Pulmonary artery endothelial cell (primary cell): ENCODE data around the gene SOX13. TPM values are rescaled to one million over a fixed set of nuclear protein-coding genes. Genes with fewer than 3 reads are reported as not detected.

Source experiments
- DNase-seq: peaks from one replicate; pipeline ENCODE4 v3.0.0-alpha.2; 2011; ENCODE audit warnings: low read depth, low spot score
- total RNA-seq: library from RNA; depleted of rRNA; stranded (reverse); fragments of >200 nt; gene quantifications from 2 replicates; pipeline ENCODE4 v1.2.3, GENCODE V29; 2014

SOX13 gene
- total RNA-seq, 1 donor from 2014 or later: 9.1 TPM

DNA sequence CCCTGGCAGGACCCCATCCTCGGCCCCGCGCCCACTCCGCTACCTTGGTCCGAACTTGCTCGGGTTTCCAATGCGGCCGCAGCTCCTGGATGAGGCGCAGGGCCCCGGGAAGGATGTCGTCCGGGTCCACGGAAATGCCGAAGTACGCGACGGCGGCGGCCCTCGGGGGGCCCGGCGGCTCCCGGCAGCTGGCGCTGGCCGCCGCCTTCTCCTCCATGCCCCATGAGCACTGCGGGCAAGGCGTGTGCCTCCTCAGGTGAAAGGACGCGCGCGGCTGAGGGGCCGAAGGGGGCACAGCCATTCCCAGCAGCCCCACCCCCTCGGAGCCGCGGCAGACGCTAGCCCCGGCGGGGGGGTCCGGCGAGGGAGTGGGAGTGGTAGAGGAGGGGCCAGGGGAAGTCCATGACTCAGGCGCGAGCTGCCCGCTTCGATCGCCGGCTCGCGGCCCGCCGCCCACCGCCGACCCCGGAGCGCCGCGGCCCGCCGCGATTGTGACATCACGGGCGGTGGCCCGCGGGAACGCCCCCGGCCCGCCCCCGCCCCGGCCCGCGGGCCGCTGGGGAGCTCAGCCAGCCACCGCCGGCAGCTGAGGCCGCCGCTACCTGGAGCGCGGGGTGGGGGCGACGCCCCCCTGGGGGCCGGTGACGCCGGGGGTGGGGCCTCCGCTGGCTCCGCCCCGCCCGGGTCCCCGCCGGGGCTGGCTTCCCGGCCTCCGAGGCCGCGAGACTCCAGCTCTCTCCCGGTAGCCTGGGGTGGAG, 78.8 kb downstream of the SOX13 start, which contains the start of gene ETNK2:
Gene ETNK2, minus strand, starts transcription at position 493 of the 758 bp plus-strand sequence. Its CDS starts 192 bp downstream, at position 301.
- DNase-seq: no peak

DNA sequence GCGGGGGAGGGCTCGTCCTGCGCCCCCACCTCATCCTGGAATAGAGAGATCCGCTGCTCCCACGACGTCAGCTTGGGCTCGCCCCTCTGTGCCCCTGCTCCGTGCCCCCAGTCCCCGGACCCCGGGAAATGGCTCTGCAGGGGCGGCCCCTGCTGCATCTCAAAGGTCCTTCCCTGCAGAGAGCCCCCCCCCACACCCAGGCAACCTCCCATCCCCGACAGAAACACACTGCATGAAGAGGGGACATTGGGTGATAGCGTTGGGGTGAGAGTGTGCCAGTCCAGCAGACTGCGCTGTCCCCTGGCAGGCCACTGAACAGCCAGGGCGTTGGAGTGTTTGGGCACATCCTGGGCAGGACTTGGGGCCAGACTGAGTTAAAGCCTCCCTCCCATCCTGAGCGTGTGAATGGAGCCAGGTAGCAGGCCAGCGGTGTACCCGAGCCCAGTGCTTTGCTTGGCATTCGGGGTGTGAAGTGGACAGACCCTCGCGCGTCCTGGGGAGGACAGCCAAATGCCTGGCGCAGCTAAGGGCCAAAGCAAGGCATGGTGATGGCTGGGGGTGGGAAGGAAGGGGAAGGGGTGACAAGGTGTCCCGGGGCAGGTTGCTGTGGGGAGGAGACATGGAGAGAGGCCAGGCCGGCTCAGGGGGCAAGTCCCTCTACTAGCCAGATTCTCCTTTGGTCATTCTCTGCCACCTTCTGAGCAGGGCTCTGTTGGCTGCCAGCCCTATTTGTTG, 79.6 kb downstream of the SOX13 start:
- no peak for DNase-seq

DNA sequence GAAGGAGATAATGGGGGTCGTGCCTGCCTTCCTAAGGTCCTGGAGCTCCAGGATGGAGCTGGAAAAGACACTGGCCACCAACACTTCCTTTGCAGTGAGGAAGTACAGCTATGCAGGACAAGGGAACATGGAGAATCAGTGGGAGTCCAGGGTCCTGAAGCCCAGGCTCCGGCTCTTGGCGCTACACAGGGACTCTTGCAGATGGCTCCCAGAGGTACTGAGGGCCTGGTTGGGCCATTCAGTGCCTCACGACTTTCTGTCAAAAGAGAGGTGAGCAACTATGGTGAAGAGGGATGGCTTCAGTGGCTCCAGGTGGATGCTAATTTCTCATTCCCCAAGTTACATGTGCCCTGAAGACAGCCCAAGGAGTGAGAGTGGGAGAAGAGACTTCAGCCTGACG, 80.8 kb downstream of the SOX13 start:
- DNase-seq: no peak

DNA sequence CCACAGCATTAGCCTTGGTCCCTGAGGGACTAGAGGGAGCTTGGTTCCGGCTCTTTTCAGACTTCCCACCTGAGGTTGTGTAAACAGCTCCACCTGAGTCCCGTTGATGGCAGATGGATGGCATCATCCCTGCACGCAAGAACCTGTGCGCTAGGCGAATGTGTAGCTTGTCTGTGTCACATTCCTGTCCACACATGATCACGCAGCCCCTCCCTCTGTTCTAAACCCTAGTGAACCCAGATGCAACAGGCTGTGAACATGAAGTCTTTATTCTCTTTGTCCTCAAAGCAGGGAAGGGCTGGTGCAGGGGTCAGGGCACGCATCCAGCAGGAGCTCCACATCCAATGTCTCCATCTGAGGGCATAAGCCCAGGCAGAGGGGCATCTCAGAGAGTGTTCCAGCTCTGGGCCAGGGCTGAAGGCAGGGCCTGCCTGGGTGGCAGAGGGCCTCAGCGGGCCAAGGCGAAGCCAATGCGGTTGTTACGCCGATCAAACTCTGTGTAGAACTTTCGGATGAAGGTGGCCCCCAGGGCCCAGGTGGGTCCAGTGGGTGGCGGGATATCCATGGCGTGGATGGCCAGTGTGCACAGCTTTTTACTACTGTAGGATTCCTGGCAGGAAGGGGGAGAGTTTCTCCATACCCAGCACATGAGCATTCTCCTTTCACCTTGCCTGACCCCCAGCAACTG, 81.8 kb downstream of the SOX13 start:
- DNase-seq: no peak

DNA sequence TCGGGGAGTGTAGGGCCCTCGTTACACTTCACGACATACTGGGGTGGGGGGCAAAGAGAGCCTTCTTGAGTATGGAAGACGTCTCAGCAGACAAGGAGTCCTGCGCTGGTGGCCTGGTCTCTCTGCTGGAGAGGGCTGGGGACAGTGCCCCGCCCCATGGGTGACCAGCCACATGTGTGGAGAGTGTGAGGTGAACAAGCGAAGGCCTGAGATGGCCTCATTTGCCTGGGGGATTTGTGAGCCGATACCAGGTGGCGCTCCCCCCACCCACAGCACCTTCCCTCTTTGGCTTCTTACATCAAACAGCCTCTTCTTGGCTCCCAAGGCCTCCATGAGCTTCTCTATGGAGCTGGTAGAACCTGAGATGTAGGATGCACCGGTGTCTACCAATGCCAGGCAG, 83.0 kb downstream of the SOX13 start:
- DNase-seq: no peak

DNA sequence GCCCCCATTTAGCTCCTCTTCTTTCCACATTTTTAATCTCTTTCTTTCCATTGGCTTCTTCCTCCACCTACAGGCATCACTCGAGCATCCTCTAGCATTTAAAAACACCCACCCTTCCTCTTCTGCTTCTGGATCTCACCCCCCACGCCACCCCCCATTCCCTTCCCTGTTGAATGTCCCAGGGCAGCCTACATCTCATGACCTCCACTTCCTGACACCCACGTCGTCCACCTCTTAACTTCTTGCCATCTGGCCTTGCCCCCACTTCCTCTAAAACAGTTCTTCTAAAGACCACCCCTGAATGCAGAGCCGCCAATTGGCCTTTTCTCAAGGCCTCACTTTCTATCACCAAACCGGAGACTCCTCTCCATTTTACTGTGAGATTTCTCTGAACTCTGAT, 85.0 kb downstream of the SOX13 start:
- DNase-seq: no peak

DNA sequence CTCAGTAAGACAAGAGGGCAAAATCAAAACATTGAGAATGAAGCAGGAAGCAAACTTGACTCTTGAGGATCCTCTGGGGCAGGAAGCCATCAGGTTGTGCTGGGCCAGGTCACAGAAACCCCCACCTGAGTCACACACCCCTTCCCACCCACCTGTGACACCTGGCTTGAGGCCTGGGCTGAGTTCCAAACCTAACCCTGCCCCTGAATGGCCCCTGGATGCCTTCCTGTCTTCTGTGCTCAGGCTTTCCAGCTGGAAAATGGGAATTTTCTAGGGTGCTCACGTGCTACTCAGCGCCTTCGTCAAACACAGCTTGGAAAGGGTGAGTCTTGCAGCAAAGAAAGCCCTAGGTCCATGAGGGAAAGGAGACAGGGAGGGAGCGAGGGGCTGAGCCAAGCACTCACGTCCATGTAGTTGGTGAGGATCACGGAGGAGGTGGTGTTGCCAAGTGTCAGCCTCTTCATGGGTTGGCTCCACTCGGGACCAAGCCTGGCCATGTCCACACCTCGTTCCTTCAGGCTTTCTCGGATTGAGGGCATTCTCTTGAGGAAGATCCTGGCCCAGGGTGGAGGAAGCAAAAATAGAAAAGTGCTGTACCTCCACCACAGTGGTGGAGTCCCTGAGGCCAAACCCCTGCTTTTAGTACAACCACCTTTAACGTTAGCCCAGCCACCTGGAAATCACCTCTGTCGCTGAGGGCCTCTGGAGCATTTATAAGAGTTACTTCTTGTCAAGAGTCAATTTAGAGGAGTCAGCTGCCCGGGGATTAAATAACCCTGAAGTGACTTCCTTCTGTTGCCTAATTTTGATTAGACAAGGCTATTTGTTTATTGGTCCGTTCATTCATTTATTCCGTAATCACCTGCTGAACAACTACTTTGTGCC, 88.9 kb downstream of the SOX13 start:
- DNase-seq: no peak

DNA sequence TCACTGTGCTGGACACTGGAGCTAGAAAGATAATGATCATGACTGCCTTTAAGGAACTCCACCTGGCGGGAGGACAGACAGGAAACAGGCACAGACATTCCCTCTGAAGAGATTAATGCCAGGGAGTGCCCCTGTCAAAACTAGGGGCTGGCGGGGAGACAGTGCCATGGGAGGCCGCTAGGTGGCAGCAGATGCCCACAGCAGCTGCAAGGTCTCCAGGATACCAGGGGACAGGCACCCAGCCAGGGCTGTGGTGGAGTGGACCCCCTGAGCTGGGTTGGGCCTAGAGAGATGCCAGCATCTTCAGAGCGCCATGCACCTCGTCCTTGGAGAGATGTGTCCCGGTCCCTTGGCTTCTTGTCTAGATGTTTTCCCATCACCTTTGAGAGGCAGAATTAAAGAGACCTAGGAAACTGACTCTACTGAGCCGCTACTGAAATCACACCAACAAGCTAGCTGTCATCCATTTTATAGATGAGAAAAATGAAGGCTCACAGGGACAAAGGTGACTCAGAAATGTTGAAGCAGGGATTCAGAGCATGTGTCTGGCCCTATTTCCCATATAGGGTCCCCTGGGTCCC, 89.7 kb downstream of the SOX13 start:
- no peak for DNase-seq

DNA sequence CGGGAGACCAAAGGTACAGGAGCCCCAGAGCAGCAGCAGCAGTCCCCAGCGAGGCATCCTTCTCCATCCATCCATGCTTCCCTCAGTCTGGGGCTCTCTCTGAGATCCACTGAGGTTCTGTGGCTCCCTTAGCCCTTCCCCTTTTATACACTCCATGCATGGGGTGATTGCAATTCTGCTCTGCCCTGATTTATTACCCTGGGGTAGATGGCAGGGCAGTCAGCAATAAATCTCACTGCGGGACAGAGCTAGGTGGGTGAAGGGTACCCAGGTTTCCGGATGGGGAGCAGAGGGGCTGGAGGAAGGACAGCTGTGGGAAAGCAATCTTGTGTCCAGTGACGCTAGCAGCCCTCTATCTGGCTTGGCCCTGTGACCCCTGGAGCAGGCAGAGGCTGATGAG, 93.3 kb downstream of the SOX13 start, which contains the start of gene REN:
Gene REN, minus strand, starts transcription at position 119 of the 400 bp plus-strand sequence. Its CDS starts 44 bp downstream, at position 75.
- DNase-seq: no peak

DNA sequence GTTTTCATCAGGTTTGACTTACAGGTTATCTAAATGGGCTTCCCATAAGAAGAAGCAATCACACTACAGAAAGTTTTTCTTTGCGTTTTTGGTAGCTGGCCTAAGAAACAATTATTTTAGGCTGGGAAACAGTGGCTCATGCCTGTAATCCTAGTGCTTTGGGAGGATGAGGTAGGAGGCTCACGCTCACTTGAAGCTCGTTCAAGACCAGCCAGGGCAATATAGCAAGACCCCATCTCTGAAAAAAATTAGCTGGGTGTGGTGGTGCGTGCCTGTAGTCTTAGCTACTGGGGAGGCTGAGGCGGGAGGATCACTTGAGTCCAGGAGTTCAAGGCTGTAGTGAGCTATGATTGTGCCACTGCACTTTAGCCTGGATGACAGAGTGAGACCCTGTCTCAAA, 94.8 kb downstream of the SOX13 start:
- DNase-seq: no peak

DNA sequence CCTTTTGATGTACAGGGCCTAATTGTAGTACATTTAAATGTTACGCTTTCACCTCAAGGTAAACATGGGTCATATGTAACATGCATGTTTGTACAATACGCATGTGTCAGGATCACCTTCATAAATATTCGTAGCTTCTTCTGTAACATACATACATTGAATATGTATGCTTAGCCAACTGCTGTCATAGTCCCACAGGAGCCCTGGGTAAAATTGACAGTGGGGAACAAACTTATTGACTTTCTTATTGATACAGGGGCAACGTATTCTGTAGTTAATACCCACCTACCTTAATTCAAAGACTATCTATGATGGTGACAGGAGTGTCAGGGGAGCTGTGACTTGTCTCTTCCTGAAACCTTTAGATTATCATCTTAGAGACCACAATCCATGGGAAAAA, 96.9 kb downstream of the SOX13 start:
- no peak for DNase-seq

DNA sequence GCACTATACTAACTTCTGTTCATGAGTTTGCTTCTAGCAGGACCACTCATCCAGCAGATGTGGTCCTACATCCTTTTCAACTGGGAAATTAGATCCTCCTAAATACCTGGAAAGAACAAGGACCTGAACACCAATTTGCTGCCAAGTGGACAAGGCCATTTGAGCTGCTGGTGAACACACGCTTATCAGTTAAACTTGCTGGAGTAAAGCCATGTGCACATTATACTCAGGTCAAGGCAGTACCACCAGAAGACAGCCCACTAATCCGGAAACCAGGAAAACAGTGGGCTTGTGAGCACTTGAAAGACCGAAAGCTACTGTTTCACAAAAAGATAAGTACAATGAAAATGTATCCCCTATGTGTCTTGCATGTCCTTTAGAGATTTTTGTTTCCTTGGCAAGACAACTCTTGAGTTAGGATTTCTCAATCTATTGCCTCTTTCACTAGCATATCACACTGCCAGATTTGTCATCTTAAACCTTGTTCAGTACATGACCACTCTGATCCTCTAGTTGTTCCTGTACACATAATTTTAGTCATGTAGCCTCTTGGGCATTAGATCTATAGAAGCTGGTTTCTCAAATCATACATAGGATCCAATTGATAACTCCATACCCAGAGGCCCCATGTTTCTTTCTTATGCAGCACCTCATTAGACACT, 97.7 kb downstream of the SOX13 start:
- DNase-seq: no peak

DNA sequence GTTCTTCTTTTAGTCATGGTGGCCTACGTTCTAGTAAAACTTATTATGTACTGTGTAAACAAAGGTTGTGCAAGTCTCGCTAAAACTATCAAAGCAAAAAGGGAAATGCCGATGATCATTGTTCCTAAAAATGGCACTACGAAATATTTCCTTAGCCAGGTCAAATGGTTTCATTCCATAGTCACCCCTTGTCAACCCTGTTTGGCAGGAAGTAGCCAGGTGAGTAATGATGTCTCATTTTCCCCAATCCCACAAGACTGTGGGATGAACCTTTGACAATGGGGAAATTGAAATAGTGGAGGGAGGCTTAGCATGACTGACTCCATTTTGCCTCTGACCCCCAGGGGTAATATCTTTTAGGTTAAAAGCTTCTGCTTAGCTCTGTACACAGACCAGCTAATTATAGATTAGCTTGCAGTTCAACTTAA, 98.8 kb downstream of the SOX13 start:
- DNase-seq: peak; percentile 48

DNA sequence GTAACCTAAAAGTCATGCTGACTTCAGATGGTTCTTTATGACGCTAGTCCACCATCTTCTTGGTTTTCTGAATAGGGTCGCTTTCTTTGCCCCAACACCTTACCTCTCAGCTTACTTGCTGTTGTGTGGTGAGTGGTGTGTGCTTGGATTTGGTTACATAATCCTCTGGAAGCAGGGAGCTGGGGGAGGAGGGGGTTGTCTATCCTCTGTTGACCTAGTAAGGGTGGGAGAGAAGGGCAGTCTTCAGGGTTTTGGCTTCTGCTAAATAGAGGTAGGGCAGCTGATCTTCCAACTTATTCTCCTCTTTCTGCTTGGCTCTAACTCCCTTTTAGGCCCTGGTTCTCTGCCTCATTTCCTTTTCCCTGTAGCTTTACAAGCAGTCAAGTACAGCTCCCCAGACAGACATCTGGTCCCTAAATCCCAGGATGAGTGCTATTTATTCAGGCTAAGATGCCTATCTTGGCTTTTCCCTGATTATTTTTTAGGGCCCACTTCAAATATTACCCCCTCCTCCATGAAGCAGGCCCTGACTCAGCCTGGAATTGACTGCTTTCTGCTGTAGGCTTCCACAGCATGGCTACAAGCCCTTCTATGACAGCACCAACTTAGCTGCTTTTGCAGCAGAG, 99.6 kb downstream of the SOX13 start:
- DNase-seq: no peak

DNA sequence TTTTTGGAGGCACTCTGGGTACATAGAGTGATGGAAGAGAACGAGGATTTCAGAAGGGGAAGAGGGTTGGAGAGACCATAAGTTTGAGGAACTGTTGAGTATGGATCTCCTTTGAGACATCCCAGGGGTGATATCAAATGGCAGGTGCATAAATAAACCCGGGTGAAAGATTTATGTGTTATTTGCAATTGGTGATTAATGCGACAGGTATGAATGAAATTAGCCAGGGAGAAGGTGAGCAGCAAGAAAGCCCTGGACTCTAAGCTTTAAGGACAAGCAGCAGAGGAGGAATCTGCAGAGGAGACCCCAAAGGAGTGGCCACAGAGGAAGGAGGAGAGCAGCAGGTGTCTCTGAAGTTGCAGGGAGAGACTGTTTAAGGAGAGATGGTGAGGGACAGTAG, 102.0 kb downstream of the SOX13 start:
- DNase-seq: no peak

DNA sequence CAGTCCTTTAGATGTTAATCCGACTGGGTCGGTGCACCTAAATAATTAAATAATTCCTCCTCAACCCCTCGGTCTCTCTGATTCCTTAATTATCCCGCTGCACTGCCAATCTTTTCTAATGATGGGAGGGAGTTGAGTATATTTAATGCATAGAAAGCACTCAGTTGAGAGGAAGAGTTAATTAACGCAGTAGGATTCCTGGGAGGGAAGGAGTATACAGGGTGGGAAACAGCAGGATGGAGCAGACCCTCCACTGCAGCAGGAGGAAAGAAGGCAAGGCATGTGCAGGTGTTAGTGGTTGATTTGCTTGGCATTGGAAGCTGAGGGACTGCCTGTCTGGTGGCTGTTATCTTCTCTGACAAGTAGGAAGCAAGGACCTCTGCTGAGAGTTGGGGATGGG, 103.1 kb downstream of the SOX13 start:
- no peak for DNase-seq

DNA sequence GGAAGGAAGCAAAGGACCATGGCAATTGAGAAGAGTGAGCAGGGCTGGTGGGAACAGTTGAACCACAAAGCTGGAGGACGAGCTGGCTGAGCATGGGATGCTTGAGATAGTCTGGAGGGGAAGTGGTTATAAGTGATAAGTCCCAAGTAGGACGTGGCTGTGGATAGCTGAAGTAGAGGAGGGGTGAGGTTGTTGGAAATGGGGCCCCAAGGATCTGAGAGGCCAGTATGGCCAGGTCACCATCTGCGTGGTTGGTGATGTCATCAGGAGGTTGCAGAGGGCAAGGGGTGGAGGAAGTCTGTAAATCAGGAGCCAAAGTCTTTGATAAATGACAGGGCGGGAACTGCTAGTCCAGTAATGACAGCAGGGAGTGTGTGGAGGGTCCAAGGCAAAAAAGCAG, 104.2 kb downstream of the SOX13 start:
- no peak for DNase-seq
